Muscle of arm (tissue), 12 donors: ENCODE results near the gene TRAPPC2L. TPM values are rescaled to one million over a fixed set of nuclear protein-coding genes. Genes with fewer than 3 reads are reported as not detected.

Source experiments
- DNase-seq: peaks from one replicate; pipeline ENCODE4 v3.0.0-alpha.2; 2013
- polyA plus RNA-seq, 12 donors: library from polyadenylated mRNA; unstranded; fragments of 120-200 nt; gene quantifications; one replicate each; pipeline ENCODE4 v1.2.1, GENCODE V29; 2013; ENCODE audit not compliant: insufficient read length in 12 of 12

TRAPPC2L gene
- polyA plus RNA-seq, 12 donors = 30.6 to 57.5 (median 50.9) TPM; not detected in 1

DNA sequence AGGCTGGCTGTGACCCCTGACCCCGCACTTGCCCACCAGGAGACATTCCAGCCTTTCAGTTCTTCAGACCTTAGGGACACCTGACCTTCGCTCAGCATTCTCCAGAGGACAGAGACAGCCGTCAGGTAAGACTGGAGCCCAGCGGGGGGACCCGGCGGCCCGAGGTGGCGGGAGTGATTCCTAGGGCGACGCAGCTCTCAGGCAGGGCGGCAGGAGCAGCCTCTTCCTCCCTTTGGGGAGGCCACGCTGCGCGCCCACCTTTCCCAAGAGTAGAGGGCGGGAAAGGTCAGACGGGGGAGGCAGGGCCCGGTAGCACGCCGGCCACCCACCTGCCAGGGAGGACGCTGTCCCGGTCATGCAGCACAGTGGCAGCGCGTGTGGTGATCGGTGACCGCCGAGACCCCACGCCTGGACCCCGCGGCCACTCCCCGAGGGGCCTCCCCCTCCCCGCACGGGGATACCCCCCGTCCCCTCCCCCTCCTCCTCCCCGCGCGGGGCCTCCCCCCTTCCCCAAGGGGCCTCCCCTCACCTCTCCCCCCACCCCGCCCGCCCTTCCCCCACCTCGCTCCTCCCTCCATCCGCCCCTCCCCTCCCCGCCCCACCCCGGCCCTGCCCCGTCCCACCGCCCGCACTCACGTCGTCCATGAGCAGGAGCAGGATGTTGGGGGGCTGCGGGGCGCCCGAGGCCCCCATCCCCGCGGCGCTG is 652 bp upstream of the TRAPPC2L start:
- DNase-seq = no peak

DNA sequence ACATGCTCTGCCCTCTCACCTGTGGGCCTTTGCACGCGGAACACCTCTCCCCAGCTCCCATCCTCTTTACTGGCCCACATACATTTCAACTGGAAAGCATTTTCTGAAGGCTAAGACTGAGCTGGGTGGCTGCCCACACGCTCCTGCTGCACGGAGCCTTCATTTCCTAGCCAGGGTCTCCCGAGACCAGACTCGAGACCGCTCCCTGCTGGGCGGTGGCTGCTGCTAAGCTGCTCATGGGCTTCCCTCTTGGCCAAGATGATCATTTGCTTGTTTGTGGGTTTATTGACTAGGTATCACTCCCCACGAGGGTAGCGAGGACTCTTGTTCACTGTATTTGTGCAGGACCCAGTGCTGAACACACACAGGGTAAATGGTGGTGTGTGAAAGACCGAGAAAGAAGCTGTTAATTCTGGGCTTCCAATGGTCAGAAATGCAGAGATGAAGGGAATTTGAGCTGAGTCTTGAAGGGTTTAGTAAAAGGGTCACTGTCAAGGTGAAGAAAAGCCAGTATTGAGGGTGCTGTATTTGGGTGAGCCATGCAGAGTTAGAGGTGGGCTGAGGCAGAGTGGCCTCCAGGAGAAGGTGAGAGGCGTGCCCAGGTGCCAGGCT is 907 bp downstream of the TRAPPC2L start:
- DNase-seq = peak; percentile 53

DNA sequence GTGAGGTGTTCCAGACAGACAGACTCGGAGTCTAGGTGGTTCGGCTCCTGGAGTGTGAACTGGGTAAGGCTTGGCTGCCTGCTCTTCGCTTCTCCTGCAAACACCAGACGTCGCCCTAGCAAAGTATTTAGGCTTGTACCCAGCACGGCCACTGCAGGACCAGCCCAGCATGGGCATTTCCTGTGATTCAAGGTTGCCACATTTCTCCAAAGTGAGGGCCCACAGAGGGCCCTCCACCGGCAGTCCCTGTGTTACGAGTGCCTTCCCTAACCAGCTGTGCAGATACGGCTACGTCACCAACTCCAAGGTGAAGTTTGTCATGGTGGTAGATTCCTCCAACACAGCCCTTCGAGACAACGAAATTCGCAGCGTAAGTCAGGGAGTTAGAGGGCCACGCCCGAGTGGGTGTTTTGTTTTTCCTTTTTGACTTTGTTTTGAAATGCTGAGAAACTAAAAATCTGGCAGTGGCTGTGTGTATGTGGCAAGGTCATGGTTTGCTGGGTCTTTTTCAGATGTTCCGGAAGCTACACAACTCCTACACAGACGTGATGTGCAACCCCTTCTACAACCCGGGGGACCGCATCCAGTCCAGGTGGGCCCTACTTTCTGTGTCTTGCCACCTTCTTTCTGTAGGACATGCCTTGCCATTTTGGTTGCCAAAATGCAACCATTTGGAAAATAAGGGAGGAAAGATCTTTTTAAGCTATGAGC is 2.6 kb downstream of the TRAPPC2L start:
- DNase-seq = no peak

DNA sequence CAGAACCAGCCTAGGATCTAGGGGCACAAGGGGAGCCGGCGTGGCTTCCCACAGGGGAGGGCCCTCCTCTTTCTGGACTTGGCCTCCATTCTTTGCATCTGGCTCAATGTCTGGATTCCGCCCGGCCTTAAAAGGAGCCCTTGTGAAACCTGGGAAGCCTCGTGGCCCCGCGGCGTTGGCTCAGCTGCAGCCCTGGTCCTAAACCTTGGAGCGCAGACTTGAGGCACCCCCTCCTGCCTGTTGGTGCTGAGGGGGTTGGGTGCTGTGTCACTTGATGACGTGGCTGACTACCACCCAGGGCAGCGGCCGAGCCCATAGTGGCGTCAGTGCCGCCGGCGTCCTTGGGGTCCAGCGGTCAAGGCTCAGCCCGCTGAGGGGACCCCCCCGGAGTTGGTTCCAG is 4.4 kb downstream of the TRAPPC2L start:
- no peak for DNase-seq

DNA sequence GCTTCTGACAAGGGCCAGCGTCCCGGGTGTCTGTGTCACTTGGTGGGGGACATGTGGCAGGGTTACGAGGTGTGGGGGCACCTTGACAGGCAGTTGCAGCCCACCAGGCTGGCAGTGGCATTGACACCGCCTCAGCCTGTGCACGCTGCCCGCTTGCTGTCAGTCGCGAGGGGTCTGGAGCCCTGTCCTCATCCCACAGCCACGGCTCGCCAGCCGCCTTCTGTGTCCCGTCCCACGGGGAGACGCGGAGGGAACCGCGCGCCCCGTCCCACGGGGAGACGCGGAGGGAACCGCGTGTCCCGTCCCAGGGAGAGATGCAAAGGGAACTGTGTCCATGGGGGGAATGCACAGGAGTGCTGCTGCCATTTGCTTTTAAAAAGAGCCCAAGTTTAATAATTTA is 6.0 kb downstream of the TRAPPC2L start:
- DNase-seq = no peak

DNA sequence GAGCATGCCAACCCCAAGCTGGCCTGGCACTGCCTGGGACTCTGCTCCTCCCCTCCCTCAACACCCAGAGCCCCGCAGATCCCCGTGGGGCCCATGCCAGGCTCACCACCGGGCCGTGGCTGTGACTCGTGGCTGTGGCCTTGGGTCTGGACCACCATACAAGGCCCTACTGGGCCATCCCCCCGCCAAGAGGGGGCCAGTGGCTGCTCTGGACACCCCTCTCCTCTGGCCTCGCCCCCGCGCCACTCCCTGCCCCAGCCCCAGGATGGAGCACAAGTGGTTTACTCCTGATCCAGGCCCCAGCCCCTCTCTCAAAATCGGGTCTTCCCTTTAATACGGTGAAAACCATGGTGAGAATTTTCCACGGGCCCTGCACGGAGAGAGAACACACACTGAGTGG is 6.5 kb downstream of the TRAPPC2L start:
- DNase-seq = no peak

DNA sequence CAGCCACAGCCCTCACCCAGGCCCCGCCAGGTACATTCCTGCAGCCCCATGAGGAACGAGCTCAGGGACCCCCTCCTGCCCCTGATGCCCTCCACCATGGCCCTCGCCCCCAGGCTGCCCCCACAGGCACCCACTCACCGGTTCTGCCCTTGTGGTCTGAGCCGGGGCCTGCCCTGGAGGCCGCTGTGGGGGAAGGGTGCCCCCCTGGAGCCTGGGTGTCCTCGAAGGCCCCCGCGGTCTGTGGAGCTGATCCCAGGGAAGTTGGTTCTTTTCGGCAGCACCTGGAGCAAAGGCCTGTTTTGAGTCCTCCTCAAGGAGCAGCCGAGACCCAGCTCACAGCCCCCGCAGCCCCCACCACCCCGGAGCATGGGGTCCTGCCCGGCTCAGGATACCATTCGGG is 7.2 kb downstream of the TRAPPC2L start:
- DNase-seq = no peak

DNA sequence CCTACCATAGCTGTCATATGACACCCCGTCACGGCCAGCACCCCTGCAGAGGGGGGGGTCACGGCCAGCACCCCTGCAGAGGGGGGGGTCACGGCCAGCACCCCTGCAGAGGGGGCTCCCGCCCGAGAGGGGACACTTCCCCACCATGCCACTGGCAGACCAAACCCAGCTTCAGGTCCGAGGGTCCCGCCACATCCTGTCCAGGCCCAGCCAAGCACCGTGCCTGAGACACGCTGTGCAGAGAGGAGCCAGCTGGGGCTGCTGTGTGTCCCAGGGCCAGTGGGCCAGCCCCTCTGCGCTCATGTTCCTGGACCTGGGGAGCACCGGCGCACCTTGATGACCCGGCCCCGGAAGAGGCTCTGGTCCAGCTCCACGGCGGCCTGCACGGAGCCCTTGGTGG is 7.6 kb downstream of the TRAPPC2L start:
- DNase-seq = no peak

DNA sequence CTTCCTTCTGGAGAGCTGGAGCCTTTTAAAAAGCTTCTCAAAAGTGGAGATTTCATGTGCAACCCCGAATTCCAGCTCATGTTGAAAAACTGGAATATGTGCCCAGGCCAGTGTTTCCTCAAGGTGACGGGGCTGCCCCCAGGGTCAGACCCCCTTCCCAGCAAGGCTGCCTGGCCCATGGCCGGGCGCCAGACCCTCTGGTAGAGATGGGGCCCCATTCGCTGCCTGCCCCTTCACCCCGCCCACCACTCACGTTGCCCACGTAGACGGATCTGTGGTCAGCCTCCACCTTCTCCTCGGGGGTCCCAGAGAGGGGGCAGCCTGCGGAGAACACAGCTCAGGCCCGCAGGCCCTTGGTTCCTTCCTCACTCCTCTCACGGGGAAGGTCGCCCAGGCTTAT is 8.4 kb downstream of the TRAPPC2L start:
- no peak for DNase-seq

DNA sequence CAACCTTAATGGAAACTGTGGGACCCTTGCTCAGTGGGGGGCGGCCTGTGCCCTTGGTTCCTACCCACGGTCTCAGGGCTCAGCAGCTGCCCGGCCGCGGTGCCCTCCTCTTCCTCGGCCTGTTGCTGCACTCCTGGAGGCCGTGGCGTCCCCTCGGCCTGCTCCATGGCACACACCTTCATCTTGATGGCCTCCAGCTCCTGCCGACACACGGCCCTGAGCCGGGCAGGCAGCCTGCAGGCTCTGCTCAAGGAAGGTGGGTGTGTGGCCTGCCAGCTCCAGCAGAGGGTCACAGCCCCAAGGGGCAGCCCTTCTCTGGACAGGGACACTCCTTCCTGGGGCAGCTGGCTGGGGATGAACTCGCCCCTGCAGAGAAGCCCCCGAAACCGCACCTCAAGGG is 8.8 kb downstream of the TRAPPC2L start:
- DNase-seq = no peak

DNA sequence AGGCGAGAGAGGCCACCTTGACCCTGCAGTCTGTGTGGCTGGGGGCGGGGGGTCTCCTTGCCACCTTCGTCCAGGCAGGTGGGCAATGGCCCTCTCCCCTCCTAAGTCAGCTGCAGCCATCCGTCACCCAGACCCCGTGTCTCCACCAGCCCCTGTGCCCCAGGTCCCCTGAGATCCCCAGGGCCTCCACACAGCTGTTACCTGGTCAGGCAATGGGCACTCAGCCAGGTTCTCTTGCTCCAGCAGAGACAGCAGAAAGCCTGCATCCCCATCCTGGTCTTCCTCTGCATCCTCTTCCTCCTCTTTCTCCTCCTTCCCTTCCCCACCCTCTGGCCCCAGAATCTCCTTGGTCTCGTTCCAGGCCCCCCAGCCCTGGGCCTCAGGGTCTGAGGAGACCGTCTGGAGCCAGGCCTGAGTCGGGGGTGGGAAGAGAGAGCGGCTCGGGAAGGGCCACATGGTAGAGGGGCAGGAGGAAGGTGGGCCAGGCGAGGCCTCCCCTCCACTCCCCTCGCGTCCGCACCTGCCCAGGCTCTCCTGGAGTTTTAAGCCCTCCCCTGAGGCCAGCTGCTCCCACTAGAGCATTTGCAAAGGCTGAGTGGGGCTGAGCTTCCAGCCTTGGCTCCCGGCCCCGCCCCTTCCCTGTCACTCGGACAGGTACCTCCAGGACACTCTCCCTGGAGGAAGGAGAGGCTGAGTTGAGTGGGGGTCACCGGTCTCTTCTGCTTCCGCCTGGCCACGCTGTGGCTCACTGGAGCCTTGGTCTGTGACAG is 9.4 kb downstream of the TRAPPC2L start, which contains the start of gene PABPN1L:
Gene PABPN1L (minus strand): TSS at position 510 of the 770 bp plus-strand sequence. CDS start 54 bp downstream, at position 456.
- DNase-seq = no peak

DNA sequence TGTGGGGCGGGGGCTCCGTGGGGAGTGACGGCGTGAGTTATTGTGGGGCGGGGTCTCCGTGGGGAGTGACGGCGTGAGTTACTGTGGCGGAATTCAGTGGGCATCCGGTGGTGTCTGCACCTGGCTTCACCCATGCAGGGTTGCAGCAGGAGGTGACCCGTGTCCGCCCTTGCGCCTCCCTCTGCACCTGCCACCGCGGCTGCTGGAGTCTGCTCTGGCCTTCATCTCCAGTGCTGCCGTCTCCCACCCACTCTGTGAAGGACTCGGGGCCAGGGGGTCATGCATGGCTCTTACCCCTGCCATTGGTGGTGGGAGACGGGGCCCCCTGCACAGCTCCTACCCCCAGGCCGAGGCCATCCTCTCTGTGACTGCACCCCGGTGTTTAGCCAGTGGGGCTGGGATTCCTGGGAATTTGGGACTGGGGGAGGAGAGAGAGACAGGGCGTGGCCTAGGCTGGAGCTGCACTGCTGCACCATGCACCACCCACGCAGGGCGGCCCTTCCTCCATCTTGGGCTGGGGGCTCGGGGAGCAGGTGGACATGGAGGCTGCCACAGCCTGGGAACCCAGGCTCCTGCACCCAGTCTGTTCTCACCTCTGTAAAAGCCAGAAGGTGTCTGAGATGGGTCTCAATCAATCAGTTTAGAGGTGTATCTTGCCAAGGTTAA is 10.8 kb downstream of the TRAPPC2L start:
- DNase-seq = no peak

DNA sequence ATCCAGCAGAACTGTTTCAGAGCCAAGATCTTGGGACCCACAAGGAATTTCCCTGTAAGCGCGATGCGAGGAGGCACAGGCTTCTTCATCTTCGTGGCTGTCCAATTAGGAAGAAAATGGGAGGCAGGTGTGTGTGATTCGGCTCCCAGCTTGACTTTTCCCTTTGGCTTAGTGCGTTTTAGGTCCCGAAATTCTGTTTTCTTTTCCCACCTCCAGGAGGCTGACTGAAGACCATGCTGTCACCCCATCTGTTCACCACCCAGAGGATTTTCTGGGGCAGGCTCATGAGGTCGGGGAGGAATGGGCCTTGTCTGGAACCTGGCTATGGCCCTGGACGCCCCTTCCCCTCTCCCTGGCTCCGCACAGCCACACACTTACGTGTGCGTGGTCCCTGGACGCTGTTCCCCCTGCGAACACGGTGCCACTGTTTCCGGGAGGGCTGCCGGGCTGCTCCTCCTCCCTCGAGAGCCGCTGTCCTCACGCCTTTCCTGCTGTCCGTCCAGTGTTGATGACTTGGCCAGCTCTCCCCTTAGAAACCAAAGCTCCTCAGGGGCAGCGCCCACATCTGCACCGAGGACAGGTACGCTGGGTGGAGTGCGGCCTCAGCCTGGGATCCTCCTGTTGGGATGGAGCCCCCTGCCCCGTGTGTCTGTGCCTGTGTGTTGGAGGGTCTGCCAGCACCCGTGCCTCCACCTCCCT is 12.2 kb downstream of the TRAPPC2L start:
- no peak for DNase-seq

DNA sequence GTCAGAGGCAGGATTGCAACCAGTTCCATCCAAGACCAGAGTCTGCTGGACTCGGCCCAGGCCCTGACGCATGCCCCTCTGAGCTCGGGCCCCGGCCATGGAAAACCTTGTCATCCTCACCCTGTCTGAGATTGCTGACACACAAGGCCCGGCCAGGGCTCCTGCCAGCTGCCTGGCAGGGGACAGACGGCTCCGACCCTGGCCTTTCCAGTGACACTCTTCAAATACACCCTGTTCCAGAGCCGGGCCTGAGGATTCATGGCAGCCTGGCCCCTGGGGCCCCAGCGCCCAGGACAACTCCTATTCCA is 12.7 kb downstream of the TRAPPC2L start:
- no peak for DNase-seq

DNA sequence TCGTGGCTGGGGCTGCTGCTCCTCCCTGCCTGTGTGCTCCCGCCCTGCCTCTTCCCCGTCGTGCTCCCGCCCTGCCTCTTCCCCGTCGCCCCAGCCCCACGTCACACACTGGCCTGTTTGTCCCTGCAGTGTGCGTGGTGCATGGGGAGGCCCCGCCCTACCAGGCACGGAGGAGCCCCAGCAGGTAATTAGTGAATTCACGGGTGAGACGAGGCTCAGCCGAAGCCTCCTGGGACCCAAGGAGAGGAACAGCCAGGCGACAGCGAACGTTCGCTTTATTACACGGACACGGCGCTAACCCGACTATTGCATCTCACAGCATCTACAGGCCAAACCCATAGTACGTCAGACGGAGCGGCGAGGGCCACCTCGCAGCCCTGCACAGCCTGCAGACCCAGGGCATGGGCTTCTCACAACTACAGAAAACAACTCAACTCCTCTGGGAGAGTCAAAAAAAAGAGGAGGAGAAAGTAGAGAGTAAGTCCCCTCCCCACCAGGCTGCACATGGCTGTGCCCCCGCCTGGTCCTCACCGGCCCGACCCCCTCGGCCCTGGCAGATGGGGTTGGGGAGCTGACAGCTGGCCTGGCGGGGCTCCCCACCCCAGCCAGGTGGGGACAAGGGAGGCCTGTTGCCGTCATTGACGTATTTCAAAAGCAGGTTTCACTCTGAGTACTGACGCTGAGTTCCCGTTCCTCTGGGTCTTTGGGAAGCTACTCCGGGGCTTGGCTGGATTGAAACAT is 13.9 kb downstream of the TRAPPC2L start:
- DNase-seq = no peak

DNA sequence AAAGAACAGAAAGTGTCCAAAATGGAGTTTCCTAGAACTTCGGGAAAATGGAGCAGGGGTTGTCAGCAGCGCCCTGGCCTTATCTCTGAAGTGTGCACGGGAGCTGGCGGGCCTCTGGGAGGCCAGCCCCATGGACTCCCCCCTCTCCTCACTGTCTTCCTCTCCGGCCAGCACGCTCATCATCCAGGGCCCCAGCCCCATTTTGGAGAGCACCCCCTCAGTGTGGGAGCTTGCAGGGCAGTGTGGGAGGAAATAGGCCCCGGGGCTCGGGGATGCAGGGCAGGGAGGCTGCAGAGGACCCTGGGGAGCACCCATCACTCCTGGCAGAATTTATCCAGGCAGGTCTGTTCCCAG is 14.4 kb downstream of the TRAPPC2L start:
- DNase-seq = no peak

DNA sequence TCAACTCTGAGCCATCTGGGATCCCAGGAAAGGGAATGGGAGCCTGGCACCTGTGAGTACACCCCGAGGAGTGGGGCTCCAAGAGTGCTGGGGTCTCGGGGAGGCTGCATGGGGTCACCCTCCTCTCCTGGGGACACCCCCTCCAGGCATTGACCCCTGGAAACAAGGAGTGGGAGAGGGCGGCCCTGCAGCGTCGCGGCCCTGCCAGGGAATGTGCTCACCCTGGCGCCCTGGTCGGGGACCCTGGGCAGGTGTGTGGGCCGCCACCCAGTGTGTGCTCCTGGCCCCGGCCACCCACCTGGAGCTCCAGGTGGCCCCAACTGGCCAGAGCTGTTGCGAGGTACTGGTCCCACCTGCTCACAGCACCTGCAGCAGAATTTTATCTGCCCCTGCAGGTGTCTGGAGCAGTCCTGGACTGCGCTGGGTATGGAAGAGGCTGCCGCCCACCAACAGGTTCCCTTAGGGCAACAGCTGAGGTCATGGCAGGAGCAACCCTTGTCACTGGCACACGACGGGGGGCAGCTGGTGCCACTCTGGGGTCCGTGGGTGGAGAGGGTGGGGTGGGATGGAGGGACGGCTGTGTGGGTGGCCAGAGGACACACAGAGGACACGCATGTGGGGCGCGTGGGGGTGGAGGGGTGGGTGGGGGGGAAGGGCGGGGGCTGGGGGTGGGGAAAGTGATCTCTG is 14.9 kb downstream of the TRAPPC2L start:
- no peak for DNase-seq

DNA sequence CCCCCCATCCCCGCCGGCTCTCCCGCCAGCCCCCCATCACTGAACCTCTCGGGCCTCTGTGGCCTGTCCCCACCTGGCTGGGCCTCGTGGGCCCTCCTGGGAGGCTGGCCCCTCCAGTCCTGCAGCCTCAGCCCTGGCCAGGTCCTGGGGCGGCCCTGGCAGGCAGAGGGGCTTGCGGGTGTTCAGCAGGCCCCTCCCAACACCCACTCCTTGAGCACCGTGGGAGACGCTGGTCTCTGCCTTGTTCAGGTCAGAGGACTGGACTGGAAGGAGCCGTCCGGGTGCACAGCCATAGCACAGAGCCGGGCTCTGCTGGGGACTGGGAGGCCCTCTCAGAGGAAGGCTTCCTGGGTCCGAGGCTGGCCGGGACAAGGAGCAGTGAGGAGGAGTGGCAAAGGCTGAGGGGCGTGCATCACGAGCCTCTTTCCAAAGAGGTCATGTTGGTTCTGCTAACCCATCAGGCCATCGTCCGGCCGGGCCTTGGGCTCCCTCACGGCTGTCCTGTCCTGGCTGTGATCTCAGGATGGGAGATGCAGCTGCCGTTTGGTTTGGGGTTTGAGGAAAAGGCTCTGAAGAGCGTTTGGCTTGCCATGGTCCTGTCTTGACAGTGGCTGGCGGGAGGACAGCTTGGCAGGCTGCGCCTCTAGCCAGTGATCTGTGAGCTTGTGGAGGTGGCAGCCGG is 15.9 kb downstream of the TRAPPC2L start:
- DNase-seq = no peak

DNA sequence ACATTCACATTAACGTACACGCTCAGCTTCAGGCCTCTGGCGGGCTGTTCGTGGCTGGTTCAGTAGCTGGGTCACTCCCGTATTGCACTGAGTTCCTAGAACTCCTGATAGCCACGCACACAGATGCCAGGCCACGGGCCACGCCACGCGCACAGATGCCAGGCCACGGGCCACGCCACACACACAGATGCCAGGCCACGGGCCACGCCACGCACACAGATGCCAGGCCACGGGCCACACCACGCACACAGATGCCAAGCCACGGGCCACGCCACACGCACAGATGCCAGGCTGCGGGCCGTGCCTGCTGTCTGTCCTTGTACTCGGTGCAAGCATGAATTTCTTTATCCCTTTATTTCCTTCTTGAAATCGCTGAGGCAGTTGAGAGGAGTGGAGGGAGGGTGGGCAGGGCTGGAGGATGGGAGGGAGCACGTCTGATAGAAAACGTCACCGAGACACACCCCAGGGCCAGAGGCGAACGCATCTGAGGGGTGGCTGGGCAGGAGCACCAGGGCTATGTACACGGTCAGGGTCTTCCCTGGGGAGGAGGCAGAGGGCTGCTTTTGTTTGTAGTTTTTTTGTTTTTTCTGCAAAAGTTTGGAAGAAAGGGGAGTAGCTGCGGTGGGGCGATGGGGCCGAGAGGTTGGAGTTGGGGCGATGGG is 18.1 kb downstream of the TRAPPC2L start:
- DNase-seq = no peak
